Ishikawa (cell line): ENCODE results near the gene MAD1L1.

ENCODE experiments used
- EGR1 ChIP-seq: IDR thresholded peaks from 2 replicates; pipeline ENCODE4 v1.6.1; 2012
- EP300 ChIP-seq: IDR thresholded peaks from 2 replicates; pipeline ENCODE4 v1.6.1; 2012; ENCODE audit warnings: borderline replicate concordance
- FOXM1 ChIP-seq: IDR thresholded peaks from 2 replicates; pipeline ENCODE4 v1.6.1; 2012; ENCODE audit warnings: low read depth, borderline replicate concordance

DNA sequence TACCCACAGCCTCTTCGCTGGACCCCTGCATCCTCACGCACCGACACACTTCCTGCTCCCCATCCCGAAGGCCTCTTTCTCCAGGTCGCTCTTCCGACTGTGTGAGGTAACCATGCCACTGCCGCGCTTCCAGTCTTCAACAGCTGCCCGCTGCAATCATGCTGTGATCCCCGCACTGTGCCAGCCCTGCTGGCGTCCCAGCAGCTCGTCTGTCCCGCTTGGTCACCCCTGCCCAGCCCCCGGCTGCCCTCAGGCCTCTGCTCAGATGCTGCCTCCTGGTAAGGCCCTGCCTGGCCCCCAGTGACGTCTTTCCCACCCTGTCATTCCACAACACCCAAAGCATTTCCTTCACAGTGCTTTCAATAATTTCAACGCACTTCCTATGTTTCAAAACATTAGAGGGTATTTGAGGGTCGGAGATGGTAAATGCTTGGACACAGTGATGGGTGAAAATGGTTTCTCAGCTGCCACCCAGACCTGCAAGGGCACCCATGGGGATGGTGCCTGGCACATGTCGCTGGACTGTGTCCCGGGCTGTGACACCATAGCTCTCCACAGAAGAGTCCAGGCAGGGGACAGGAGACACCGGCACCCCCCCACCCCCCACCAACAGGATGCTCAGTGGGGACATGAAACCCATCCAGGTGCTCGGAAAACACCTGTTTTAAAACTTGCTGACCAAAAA, 125.2 kb downstream of the MAD1L1 start:
- TF ChIP-seq FOXM1 = no peak
- no peak for TF ChIP-seq EP300
- no peak for TF ChIP-seq EGR1
